ENCODE measurements around the gene PTPRM.

GRCh38 chr18:7844017-7844416 lies 276.9 kb downstream of the PTPRM start:
- no peak for TF ChIP-seq TAF1 (conservative IDR thresholded peaks at IDR 0.05)
- no peak for TF ChIP-seq CTCF (IDR thresholded peaks at IDR 0.05; ENCODE audit: low read depth, low read length, missing input control)
- TF ChIP-seq RXRA (IDR thresholded peaks at IDR 0.05) = no peak
- no peak for TF ChIP-seq ATF3 (IDR thresholded peaks at IDR 0.05)
- no peak for TF ChIP-seq GABPA (IDR thresholded peaks at IDR 0.05 in 1 of 2, conservative IDR thresholded peaks at IDR 0.05 in 1 of 2)
- no peak for TF ChIP-seq REST (IDR thresholded peaks at IDR 0.05)
- no peak for TF ChIP-seq ZBTB33 (IDR thresholded peaks at IDR 0.05)
- TF ChIP-seq JUND (IDR thresholded peaks at IDR 0.05) = no peak
- TF ChIP-seq MAX (IDR thresholded peaks at IDR 0.05) = no peak
- TF ChIP-seq RAD21 (IDR thresholded peaks at IDR 0.05) = no peak
- TF ChIP-seq HNF4G (IDR thresholded peaks at IDR 0.05) = no peak
- TF ChIP-seq YY1 (IDR thresholded peaks at IDR 0.05) = no peak
- TF ChIP-seq EGR1 (IDR thresholded peaks at IDR 0.05; ENCODE audit: low read depth in 2 of 2) = no peak
